GM12892 (cell line): Measurements from ENCODE around the gene BEST4.

Source experiments
- POLR2A ChIP-seq: IDR thresholded peaks from 2 replicates; pipeline ENCODE4 v1.6.1; 2011; ENCODE audit warnings: low read depth, low read length, control low read depth
- POLR2AphosphoS5 ChIP-seq: IDR thresholded peaks from 2 replicates; pipeline ENCODE4 v1.6.1; 2011; ENCODE audit warnings: low read depth, low read length, control low read depth
- TAF1 ChIP-seq: IDR thresholded peaks from 2 replicates; pipeline ENCODE4 v1.6.1; 2011; ENCODE audit warnings: low read depth, mild to moderate bottlenecking, control low read depth, low read length, borderline replicate concordance

- TF ChIP-seq TAF1: no peak
- no peak; the same call in none of the 2 replicates for TF ChIP-seq POLR2A
- TF ChIP-seq POLR2AphosphoS5: no peak
Observed at GRCh38 chr1:44778705-44779576, 9.0 kb downstream of the BEST4 start.
